Cardiac muscle cell (in vitro differentiated cells and primary cell): ENCODE results near the gene ATP6V1C2. TPM values are rescaled to one million over a fixed set of nuclear protein-coding genes. Genes with fewer than 3 reads are reported as not detected.
A peak's percentile ranks its signal among the peaks of the same experiment; 100 is the strongest.

ENCODE experiments used
- DNase-seq, 2 donors: peaks; one replicate each; pipeline versions ENCODE4 v3.0.0 to v3.0.0-alpha.2; 2010 to 2017; ENCODE audit warnings: low read depth in 1 of 2, low spot score in 1 of 2
- H3K27ac ChIP-seq: fragments of 200-600 bp; sonication (generic); 2 replicates; pipeline ENCODE4 v1.5.1; 2016
- H3K27me3 ChIP-seq: fragments of 200-600 bp; sonication (generic); 2 replicates; pipeline ENCODE4 v1.6.0; 2016; ENCODE audit warnings: control low read depth
- H3K36me3 ChIP-seq: fragments of 200-600 bp; sonication (generic); 2 replicates; pipeline ENCODE4 v1.5.1; 2016; ENCODE audit warnings: control low read depth
- H3K4me1 ChIP-seq: fragments of 200-600 bp; sonication (generic); 2 replicates; pipeline ENCODE4 v1.8.1; 2017; ENCODE audit warnings: low read depth, mild to moderate bottlenecking, mixed run types
- H3K4me3 ChIP-seq: fragments of 200-600 bp; sonication (generic); 2 replicates; pipeline ENCODE4 v1.5.1; 2016; ENCODE audit warnings: mild to moderate bottlenecking
- H3K9me3 ChIP-seq: fragments of 200-600 bp; sonication (generic); 2 replicates; pipeline ENCODE4 v1.5.1; 2017; ENCODE audit warnings: low read depth, mild to moderate bottlenecking, control low read depth
- CTCF ChIP-seq: IDR thresholded peaks from 2 replicates; pipeline ENCODE4 v1.5.1; 2012; ENCODE audit warnings: low read depth, mild to moderate bottlenecking, low read length
- polyA plus RNA-seq: library from polyadenylated mRNA; unstranded; fragments of >200 nt; fragmentation: Nextera tagmentation; extraction: Ambion mirVana; gene quantifications from 2 replicates; pipeline ENCODE4 v1.2.1, GENCODE V29; 2016
- total RNA-seq: library from RNA; depleted of rRNA; stranded (reverse); fragments of >200 nt; gene quantifications from 2 replicates; pipeline ENCODE4 v1.2.3, GENCODE V29; 2016

The ATP6V1C2 gene
- total and polyA plus RNA-seq, 2 experiments from 2014 or later, result 0.06 to 1.1 TPM

GRCh38 chr2:10750610-10751009 is 29.2 kb downstream of the ATP6V1C2 start:
- Histone ChIP-seq H3K27ac (no peak overlapping the region), H3K27me3 (no peaks in the 10 kb centered on the region), H3K9me3 (no peaks in the 10 kb centered on the region), H3K4me3 (no peak overlapping the region), H3K4me1 (no peaks in the 10 kb centered on the region), H3K36me3 (no peaks in the 10 kb centered on the region)
- no peak for DNase-seq
- no peak for TF ChIP-seq CTCF

- no peak overlapping the region for H3K27ac ChIP-seq
Observed at GRCh38 chr2:10752236-10752635, 30.8 kb downstream of the ATP6V1C2 start.

GRCh38 chr2:10753156-10753555 is 31.7 kb downstream of the ATP6V1C2 start:
- Histone ChIP-seq H3K27ac (no peak overlapping the region), H3K4me3 (no peak overlapping the region), H3K9me3 (no peaks in the 10 kb centered on the region), H3K36me3 (no peaks in the 10 kb centered on the region), H3K27me3 (no peaks in the 10 kb centered on the region), H3K4me1 (no peaks in the 10 kb centered on the region)
- TF ChIP-seq CTCF, result no peak
- no peak for DNase-seq

More at GRCh38 chr2:10752236-10752635, 30.8 kb downstream of the ATP6V1C2 start:
- no peaks in the 10 kb centered on the region for H3K4me1 ChIP-seq
- no peak for DNase-seq
- H3K27me3 ChIP-seq, result no peaks in the 10 kb centered on the region
- no peaks in the 10 kb centered on the region for H3K36me3 ChIP-seq
- TF ChIP-seq CTCF, result no peak
- H3K4me3 ChIP-seq, result no peak overlapping the region
- H3K9me3 ChIP-seq, result no peaks in the 10 kb centered on the region

GRCh38 chr2:10753876-10754275 is 32.4 kb downstream of the ATP6V1C2 start:
- H3K36me3 ChIP-seq, result no peaks in the 10 kb centered on the region
- no peak overlapping the region for H3K4me3 ChIP-seq
- no peaks in the 10 kb centered on the region for H3K4me1 ChIP-seq
- TF ChIP-seq CTCF, result no peak
- H3K27me3 ChIP-seq, result no peaks in the 10 kb centered on the region
- no peak for DNase-seq
- H3K27ac ChIP-seq, result no peak overlapping the region
- no peaks in the 10 kb centered on the region for H3K9me3 ChIP-seq

GRCh38 chr2:10755621-10756020 is 34.2 kb downstream of the ATP6V1C2 start:
- no peaks in the 10 kb centered on the region for H3K36me3 ChIP-seq
- no peaks in the 10 kb centered on the region for H3K9me3 ChIP-seq
- H3K27ac ChIP-seq, result no peak overlapping the region
- no peaks in the 10 kb centered on the region for H3K4me1 ChIP-seq
- no peak for DNase-seq
- H3K4me3 ChIP-seq, result no peak overlapping the region
- H3K27me3 ChIP-seq, result no peaks in the 10 kb centered on the region
- no peak for TF ChIP-seq CTCF

GRCh38 chr2:10757814-10758286 is 36.4 kb downstream of the ATP6V1C2 start:
- peak overlapping the region; percentile 8 for H3K27ac ChIP-seq
- H3K9me3 ChIP-seq, result no peaks in the 10 kb centered on the region
- no peak for DNase-seq
- no peak overlapping the region for H3K4me3 ChIP-seq
- no peaks in the 10 kb centered on the region for H3K4me1 ChIP-seq
- H3K36me3 ChIP-seq, result no peaks in the 10 kb centered on the region
- no peak for TF ChIP-seq CTCF
- H3K27me3 ChIP-seq, result no peaks in the 10 kb centered on the region
